ENCODE measurements around the gene SLC6A16.
A peak's percentile ranks its signal among the peaks of the same experiment; 100 is the strongest.

The SLC6A16 gene

DNA sequence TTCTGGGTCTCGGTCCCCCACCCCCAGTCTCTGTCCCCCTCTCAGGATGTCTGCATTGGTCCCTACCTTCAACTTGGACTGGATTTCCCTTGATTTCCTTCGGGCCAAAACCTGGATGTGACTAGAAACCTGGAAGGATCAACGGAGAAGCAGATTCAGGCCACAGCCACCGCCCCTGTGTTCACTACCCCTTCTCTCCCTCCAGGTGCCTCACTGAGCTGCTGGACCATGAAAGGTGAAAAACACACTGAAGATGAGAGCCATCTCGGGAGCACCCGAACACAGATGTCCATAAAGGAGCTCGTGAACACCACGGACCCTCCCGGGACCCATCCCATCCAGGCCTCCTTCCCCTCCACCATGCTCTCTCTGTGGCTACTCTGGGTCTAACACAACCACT is 32.2 kb upstream of the SLC6A16 start:
- H3K36me3 ChIP-seq (ENCODE audit: insufficient read depth, low read length): no peaks in the 10 kb centered on the region; the same call in 1 of the 2 replicates
- H3K4me1 ChIP-seq (ENCODE audit: insufficient read depth, low read length): no peaks in the 10 kb centered on the region
- no peaks in the 10 kb centered on the region for H3K9me3 ChIP-seq (ENCODE audit: control insufficient read depth, insufficient read depth, low read length)
- no peak overlapping the region for H3K9ac ChIP-seq (ENCODE audit: low read depth, low read length)

DNA sequence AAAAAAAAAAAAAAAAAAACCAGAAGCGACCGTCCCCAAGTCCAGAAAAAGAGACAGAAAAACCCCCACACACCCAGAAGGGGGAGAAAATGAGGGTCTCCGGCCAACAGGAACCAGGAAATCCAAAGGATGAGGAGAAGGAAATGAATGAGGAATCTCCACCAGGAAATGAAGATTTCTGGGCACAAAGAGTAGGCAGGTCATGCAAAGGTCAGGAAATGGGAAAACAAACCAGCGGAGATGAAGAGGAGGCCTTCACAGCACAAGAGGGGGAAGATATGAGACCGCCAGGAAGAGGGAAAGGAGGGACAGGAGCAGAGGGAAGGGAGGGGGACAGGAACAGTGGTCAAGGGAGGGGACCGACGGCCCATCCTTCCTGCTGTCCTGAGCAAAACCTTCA is 31.4 kb upstream of the SLC6A16 start:
- no peak overlapping the region for H3K9ac ChIP-seq (ENCODE audit: low read depth, low read length)
- H3K9me3 ChIP-seq (ENCODE audit: control insufficient read depth, insufficient read depth, low read length): no peaks in the 10 kb centered on the region
- peaks cover 2% of the 10 kb centered on the region for H3K36me3 ChIP-seq (ENCODE audit: insufficient read depth, low read length)
- H3K4me1 ChIP-seq (ENCODE audit: insufficient read depth, low read length): no peaks in the 10 kb centered on the region

DNA sequence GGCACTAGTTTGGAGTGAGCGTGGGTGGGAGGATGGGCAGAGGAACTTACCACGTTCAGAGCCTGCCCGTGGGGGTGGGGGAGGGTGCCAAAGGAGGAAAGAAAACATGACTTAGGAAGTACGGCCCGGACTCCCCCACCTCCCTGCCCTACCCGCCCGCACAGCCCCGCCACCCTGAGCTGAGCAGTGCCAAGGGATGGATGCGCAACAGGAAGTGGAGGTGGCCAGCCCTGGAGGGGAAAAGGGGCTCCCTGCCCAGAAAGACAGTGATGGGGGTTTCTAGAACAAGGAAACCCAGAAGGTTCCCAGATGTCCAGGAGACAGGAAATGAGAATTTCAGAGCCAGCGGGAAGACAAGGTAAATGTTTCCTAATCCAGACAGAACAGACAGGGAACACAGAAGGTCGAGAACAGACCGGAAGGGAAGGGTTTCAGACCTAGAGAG is 30.9 kb upstream of the SLC6A16 start:
- Histone ChIP-seq H3K4me1 (ENCODE audit: insufficient read depth, low read length) (no peaks in the 10 kb centered on the region), H3K36me3 (ENCODE audit: insufficient read depth, low read length) (peaks cover 5% of the 10 kb centered on the region), H3K9ac (ENCODE audit: low read depth, low read length) (no peak overlapping the region), H3K9me3 (ENCODE audit: control insufficient read depth, insufficient read depth, low read length) (no peaks in the 10 kb centered on the region)

- Histone ChIP-seq H3K9ac (ENCODE audit: low read depth, low read length) (no peak overlapping the region), H3K9me3 (ENCODE audit: control insufficient read depth, insufficient read depth, low read length) (no peaks in the 10 kb centered on the region), H3K36me3 (ENCODE audit: insufficient read depth, low read length) (peaks cover 15% of the 10 kb centered on the region), H3K4me1 (ENCODE audit: insufficient read depth, low read length) (no peaks in the 10 kb centered on the region)
Measured at GRCh38 chr19:49349567-49349966, 24.6 kb upstream of the SLC6A16 start.

DNA sequence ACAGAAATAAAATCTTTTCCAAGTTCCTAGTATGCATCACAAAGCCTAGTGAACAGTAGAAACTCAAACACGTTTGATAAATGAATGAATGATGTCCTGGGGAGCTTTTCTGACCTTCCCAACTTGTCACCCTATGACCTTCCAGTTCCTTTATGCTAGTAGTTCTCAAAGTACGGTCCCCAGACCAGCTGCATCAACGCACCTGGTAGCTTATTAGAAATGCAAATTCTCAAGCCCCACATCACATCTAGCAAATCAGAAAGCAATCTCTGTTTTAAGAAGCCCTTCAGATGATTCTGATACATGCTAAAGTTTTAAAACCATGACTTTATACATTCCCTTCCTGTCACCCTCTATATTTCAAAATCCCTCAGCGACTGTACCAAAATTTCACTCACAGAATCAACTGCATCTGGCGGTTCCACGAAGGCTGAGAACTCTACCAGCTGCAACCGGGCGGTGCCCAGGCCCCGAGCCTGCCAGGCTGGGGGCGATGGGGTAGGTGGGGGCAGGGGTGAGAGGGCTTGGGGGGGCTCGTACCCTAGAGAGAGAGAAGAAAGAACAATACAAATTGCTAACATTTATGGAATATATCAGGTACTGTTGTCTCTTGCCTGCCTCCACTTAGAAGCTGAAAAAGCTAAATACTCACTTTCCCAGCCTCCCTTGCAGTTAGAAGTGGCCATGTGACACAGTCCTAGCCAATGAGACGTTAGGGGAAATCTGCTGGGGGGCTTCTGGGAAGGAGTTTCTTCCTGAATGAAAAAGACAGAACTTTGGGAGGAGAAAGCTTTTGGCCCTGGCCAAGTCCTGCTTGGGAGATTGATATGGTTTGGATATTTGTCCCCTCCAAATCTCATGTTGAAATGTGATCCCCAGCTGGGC is 23.6 kb upstream of the SLC6A16 start:
- Histone ChIP-seq H3K36me3 (ENCODE audit: insufficient read depth, low read length) (peaks cover 15% of the 10 kb centered on the region), H3K9ac (ENCODE audit: low read depth, low read length) (no peak overlapping the region), H3K9me3 (ENCODE audit: control insufficient read depth, insufficient read depth, low read length) (no peaks in the 10 kb centered on the region), H3K4me1 (ENCODE audit: insufficient read depth, low read length) (no peaks in the 10 kb centered on the region)

GRCh38 chr19:49347835-49348234 is 22.8 kb upstream of the SLC6A16 start:
- no peaks in the 10 kb centered on the region for H3K9me3 ChIP-seq (ENCODE audit: control insufficient read depth, insufficient read depth, low read length)
- H3K9ac ChIP-seq (ENCODE audit: low read depth, low read length): no peak overlapping the region
- H3K36me3 ChIP-seq (ENCODE audit: insufficient read depth, low read length): peaks cover 15% of the 10 kb centered on the region
- no peaks in the 10 kb centered on the region for H3K4me1 ChIP-seq (ENCODE audit: insufficient read depth, low read length)

DNA sequence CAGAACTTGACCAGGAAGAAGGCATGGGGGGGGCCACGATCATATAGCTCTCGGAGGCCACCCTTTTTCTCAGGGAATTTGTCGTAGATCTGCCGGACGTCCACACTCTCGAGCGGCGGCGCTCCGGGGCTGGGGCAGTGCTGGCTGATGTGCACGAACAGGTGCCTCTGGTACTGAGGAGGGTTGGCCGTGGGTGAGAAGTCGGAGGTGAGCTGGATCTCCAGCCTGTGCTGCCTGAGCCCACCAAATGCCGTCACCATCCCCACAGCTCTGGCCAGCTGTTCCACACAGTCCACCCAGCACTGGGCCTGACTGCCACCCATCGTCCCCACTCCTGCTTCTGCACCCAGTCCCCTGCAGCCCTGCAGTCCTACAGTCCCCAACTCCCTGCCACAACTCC is 22.2 kb upstream of the SLC6A16 start:
- no peaks in the 10 kb centered on the region for H3K9me3 ChIP-seq (ENCODE audit: control insufficient read depth, insufficient read depth, low read length)
- no peak overlapping the region for H3K9ac ChIP-seq (ENCODE audit: low read depth, low read length)
- H3K4me1 ChIP-seq (ENCODE audit: insufficient read depth, low read length): no peaks in the 10 kb centered on the region
- H3K36me3 ChIP-seq (ENCODE audit: insufficient read depth, low read length): peaks cover 15% of the 10 kb centered on the region

DNA sequence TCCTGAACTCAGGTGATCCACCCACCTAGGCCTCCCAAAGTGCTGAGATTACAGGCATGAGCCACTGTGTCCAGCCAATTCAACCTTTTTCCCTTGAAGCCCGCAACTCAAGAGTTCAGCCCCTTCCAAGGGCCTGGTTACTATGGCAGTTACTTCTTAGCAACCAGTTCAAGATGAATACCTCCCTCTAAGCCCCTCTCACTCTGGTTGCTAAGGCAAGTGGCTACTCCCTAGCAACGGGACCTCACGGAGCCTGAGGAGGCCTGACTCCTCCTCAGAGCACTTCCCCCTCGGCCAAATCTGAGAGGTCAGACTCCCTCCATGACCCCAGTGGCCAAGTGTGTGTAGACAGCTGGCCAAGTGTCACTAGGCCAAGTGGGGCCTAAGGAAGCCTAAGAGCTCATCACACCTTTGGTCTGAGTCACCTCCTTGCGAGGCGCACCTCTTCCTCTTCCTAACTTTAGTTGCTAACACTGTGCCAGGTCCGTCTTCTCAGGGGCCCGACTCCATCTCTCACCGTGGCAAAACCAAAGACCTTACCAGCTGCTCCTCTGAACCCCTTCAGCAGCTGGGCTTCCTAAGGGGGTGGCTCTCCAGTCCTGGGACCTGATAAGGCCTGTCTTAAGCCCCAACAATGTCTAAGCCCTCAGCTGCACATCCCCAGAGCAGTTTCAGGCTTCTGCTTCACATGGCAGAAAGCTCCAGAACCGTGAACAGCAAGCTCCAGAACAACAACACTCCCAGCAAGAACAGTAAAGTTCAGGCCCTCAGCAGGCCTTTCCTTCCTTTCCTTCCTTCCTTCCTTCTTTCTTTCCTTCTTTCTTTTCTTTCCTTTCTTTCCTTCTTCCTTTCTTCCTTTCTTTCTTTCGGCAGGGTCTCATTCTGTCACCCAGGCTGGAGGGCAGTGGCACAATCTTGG is 19.8 kb upstream of the SLC6A16 start:
- Histone ChIP-seq H3K9me3 (ENCODE audit: control insufficient read depth, insufficient read depth, low read length) (no peaks in the 10 kb centered on the region), H3K36me3 (ENCODE audit: insufficient read depth, low read length) (peaks cover 13% of the 10 kb centered on the region), H3K4me1 (ENCODE audit: insufficient read depth, low read length) (no peaks in the 10 kb centered on the region), H3K9ac (ENCODE audit: low read depth, low read length) (no peak overlapping the region)

DNA sequence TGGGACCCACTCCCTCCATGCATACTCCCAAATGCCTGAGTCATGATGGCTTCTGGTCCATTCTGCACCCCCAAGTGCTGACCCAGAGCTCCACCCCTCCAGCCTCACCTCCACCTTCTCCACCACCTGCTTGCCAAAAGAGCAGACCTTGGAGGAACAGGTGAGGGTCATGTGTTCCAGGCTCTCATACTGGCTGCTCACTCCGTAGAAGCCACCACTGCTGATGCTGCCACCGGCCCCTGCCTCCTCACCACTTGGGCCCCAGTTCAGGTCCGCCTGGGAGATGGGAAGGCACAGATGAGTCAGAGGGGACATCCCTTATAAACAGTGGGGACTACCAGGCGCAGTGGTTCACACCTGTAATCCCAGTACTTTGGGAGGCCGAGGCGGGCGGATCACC is 18.1 kb upstream of the SLC6A16 start:
- H3K36me3 ChIP-seq (ENCODE audit: insufficient read depth, low read length): peaks cover 11% of the 10 kb centered on the region
- H3K4me1 ChIP-seq (ENCODE audit: insufficient read depth, low read length): no peaks in the 10 kb centered on the region; the same call in 1 of the 2 replicates
- no peak overlapping the region for H3K9ac ChIP-seq (ENCODE audit: low read depth, low read length)
- H3K9me3 ChIP-seq (ENCODE audit: control insufficient read depth, insufficient read depth, low read length): no peaks in the 10 kb centered on the region

GRCh38 chr19:49342291-49342721 is 17.3 kb upstream of the SLC6A16 start:
- H3K9ac ChIP-seq (ENCODE audit: low read depth, low read length): no peak overlapping the region
- H3K4me1 ChIP-seq (ENCODE audit: insufficient read depth, low read length): peaks cover 3% of the 10 kb centered on the region; the same call in 1 of the 2 replicates
- H3K36me3 ChIP-seq (ENCODE audit: insufficient read depth, low read length): peaks cover 11% of the 10 kb centered on the region
- no peaks in the 10 kb centered on the region for H3K9me3 ChIP-seq (ENCODE audit: control insufficient read depth, insufficient read depth, low read length)

- peaks cover 4% of the 10 kb centered on the region; the same call in 1 of the 2 replicates for H3K36me3 ChIP-seq (ENCODE audit: insufficient read depth, low read length)
- no peaks in the 10 kb centered on the region for H3K9me3 ChIP-seq (ENCODE audit: control insufficient read depth, insufficient read depth, low read length)
- no peak overlapping the region for H3K9ac ChIP-seq (ENCODE audit: low read depth, low read length)
- peaks cover 3% of the 10 kb centered on the region; the same call in 1 of the 2 replicates for H3K4me1 ChIP-seq (ENCODE audit: insufficient read depth, low read length)
Measured at GRCh38 chr19:49340865-49341718, 16.1 kb upstream of the SLC6A16 start.

DNA sequence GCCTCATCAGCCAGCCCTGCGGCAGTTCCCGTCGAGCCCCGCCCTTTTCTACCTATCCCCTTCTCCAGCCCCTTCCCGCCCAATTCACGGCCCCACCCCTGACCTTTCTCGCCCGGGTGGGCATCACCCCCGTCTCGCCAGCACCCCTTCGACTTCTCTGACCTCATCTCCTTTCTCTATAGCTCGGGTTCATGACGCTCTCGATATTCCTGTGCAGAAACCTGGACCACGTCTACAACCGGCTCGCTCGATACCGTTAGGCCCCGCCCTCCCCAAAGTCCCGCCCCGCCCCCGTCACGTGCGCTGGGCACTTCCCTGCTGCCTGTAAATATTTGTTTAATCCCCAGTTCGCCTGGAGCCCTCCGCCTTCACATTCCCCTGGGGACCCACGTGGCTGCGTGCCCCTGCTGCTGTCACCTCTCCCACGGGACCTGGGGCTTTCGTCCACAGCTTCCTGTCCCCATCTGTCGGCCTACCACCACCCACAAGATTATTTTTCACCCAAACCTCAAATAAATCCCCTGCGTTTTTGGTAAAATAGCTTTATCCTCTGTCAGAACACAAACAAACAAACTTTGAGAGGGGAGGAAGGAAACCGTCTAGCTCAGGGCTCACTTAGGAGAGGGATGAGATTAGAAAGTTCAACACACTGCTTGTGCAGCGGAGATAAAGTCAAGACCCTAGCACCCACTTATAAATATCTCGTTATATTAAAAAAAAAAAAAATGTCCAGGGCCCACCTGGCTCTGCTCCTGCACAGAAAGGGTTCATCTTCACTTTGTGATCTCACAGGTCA is 15.3 kb upstream of the SLC6A16 start:
- Histone ChIP-seq H3K4me1 (ENCODE audit: insufficient read depth, low read length) (peaks cover 3% of the 10 kb centered on the region; the same call in 1 of the 2 replicates), H3K9ac (ENCODE audit: low read depth, low read length) (peak overlapping the region; percentile 22; the same call in 1 of the 2 replicates), H3K36me3 (ENCODE audit: insufficient read depth, low read length) (peaks cover 4% of the 10 kb centered on the region; the same call in 1 of the 2 replicates), H3K9me3 (ENCODE audit: control insufficient read depth, insufficient read depth, low read length) (no peaks in the 10 kb centered on the region)
